ENCODE results near the gene TWF2. TPM values are rescaled to one million over a fixed set of nuclear protein-coding genes. Genes with fewer than 3 reads are reported as not detected.

The TWF2 gene
- polyA plus RNA-seq, 4 donors: 26.0 to 36.8 (median 28.0) TPM

DNA sequence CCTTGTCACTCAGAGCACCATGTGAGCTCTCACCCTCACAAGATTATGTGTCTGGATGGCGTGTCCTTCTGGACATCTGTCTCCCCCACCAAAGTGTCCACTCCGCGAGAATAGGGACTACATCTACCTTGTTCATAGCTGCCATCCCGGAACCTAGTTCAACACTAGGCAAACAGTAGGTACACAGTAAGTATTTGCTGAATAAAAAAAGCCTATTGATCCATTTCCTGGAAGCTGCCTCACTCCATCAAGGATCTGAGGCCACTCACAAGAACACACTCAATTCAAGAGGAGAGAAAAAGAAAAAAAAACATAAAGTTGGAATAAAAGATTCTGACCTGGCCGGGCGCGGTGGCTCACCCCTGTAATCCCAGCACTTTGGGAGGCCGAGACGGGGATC lies 52.2 kb downstream of the TWF2 start:
- DNase-seq (ENCODE audit: low read depth in 4 of 4, low spot score in 3 of 4): no peak

DNA sequence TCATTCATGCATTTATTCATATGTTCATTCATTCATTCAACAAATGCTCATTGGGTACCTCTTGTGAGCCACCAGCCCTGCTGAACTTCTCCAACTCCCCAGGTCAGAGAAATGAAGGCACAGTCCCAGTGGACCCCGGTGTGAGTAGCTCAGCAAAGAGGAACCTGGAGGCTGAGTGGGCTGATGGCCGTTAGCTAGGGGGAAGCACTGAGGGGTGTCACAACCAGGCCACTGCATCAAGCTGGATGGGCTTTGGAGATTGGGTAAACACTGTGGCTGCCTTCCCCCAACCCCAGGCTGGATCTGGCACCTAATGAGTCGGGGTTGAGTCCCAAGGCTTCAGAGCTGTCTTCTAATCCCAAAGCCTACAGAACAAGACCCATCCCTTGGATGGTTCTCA lies 53.1 kb downstream of the TWF2 start:
- no peak for DNase-seq (ENCODE audit: low read depth in 4 of 4, low spot score in 3 of 4)

DNA sequence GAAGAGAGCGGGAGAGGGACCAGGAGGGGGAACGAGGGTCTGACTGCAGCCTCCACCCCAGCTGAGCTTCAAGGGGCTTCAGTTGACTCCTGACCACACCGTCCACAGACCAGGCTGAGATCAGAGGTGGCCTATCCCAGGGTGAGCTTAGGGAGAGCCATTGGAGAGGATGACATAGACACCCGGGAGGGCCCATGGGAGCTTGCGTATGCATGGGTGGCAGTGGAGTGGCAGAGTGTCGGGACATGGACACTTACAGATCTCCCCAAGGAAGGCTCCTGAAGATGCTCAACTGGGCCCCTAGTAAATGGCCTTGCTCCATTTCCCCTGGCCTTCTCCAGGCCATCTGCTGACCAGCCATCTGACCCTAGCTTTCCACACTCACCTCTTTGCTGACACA lies 53.6 kb downstream of the TWF2 start:
- DNase-seq (ENCODE audit: low read depth in 4 of 4, low spot score in 3 of 4): no peak

DNA sequence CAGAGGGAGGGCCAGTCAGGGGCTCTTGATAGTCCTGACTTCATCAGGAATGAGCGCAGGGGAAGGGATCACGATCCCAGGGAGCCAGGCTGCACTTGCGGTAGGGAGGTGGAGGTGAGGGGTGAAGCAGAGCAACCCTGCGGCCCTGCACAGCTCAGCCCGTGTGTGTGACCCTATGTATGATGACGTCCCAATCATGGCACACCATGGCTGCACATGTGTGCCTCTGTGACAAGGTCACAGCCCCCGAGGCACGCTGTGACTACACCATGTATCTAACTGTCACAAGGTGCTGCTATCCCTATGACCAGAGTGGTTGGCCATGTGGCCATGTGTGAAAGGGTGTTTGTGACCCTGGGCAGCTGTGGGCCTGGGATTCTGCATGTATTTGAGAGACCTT lies 54.3 kb downstream of the TWF2 start:
- DNase-seq (ENCODE audit: low read depth in 4 of 4, low spot score in 3 of 4): no peak

DNA sequence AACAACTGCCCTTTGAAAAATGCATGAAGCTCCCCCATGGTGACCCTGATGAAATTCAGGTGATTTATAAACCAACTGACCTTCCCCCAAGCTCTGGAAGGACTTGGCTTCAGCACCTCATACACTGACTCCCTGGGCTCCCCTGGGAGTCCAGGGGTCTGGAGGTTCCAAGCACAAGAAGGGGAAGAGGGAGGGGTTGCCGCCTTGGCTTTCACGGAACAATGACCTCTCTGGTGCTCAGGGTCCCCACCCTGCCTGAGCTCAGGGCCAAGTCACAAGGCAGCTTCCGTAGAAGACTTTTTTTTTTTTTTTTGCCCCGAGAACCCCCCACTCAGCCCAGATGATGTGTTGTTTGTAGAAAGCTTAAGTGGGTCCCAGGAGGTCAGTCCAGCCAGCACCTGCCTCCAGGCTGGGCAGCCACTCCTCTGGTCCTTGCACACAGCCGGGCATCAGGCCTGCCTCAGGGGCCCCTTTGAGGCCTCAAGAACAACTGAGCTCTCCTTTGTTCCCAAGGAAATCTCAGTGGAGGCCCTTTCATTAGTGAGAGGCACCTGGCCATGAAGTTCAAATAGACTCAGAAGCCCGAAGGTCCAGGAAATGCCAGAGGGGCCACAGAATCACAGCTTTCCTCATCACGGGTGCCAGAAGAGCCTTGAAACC lies 55.0 kb downstream of the TWF2 start:
- no peak for DNase-seq (ENCODE audit: low read depth in 4 of 4, low spot score in 3 of 4)

DNA sequence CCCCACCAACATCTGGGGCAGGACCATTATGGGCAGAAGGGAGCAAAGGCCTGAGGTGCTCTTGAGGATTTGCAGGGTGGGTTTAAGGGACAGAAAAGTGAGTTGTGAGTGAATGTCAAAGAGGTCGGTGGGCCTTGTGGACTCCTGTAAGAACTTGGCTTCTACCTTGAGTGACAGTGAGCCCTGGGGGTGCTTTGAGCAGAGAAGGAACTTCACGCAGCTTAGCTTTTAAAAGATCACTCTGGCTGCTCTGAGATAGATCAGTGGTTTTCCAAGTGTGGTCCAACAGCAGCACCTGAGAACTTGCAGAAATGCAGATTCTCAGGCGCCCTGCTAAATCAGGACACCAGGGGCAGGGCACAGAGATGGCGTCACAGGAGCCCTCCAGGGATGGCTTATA lies 56.3 kb downstream of the TWF2 start:
- no peak for DNase-seq (ENCODE audit: low read depth in 4 of 4, low spot score in 3 of 4)

DNA sequence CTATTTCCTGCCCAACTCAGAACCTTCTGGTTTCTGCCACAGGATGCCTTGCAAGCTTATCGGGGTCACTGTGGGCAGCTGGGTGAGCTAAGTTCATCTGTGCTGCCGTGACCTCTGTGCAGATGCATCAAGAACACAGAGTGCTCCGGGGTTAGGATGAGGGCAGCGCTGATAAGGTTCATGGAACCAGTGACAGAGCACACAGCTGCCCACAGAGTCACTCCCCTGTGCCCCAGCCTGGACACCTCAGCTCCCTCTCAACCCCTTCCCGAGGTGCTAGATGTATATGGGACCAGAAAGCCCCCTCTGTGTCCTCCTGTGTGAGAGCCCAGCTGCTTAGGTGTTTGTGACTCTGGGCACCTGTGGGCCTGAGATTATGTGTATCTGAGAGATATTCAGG lies 56.8 kb downstream of the TWF2 start:
- DNase-seq (ENCODE audit: low read depth in 4 of 4, low spot score in 3 of 4): no peak

DNA sequence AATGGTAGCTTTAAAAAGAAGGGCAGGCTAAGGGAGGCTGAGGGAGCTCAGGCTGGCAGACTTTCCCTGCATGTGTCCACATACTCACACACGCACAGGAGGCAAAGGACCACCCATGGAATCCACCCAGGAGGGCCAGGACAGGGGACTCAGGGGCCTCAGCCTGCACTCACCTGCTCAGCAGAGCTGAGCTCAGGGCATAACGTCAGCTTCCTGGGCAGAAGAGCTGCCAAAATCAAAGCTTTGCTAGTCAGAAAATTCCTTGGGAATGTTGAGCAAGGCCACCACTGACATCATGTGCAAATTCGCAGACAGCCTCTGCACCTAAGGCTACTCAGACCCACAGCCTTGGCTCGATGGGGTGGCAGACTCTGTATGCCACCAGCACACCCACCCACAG lies 57.4 kb downstream of the TWF2 start:
- no peak for DNase-seq (ENCODE audit: low read depth in 4 of 4, low spot score in 3 of 4)

Other genes with a start within 250 kb of the TWF2 start
- gene RPL29, start 243.3 kb downstream of the TWF2 start, polyA plus RNA-seq (ENCODE audit: insufficient read length in 4 of 4): 1,000 to 10,000 TPM; 1,532 to 1,899 (median 1,617) TPM
- 10 to 100 TPM; 16.7 to 20.0 (median 18.4) TPM for gene DUSP7, start 182.6 kb downstream of the TWF2 start, polyA plus RNA-seq (ENCODE audit: insufficient read length in 4 of 4)
- 1 to 10 TPM; 7.1 to 8.6 (median 7.9) TPM for gene POC1A, start 84.7 kb downstream of the TWF2 start, polyA plus RNA-seq (ENCODE audit: insufficient read length in 4 of 4)
- 10 to 100 TPM; 46.2 to 53.4 (median 48.1) TPM for gene ALAS1, start 41.0 kb downstream of the TWF2 start, polyA plus RNA-seq (ENCODE audit: insufficient read length in 4 of 4)
- gene TLR9, start 13.5 kb downstream of the TWF2 start, polyA plus RNA-seq (ENCODE audit: insufficient read length in 4 of 4): under 1 TPM; 0.08 to 0.27 (median 0.19) TPM
- 10 to 100 TPM; 17.9 to 20.6 (median 20.1) TPM for gene PPM1M, start 6.6 kb upstream of the TWF2 start, polyA plus RNA-seq (ENCODE audit: insufficient read length in 4 of 4)
- gene WDR82, start 39.5 kb upstream of the TWF2 start, polyA plus RNA-seq (ENCODE audit: insufficient read length in 4 of 4): 100 to 1,000 TPM in 3 of 4 donors, 10 to 100 TPM in 1; 92.9 to 110 (median 106) TPM
- 10 to 100 TPM; 29.6 to 45.1 (median 33.0) TPM for gene GLYCTK, start 48.7 kb upstream of the TWF2 start, polyA plus RNA-seq (ENCODE audit: insufficient read length in 4 of 4)
- 1 to 10 TPM; 7.0 to 10.0 (median 8.3) TPM for gene DNAH1, start 77.2 kb upstream of the TWF2 start, polyA plus RNA-seq (ENCODE audit: insufficient read length in 4 of 4)
- 10 to 100 TPM; 82.3 to 89.3 (median 84.5) TPM for gene BAP1, start 170.8 kb upstream of the TWF2 start, polyA plus RNA-seq (ENCODE audit: insufficient read length in 4 of 4)
- gene PHF7, start 171.5 kb upstream of the TWF2 start, polyA plus RNA-seq (ENCODE audit: insufficient read length in 4 of 4): 10 to 100 TPM in 1 of 4 donors, 1 to 10 TPM in 3; 8.0 to 10.4 (median 8.6) TPM
- 10 to 100 TPM; 28.6 to 44.4 (median 33.6) TPM for gene SEMA3G, start 205.9 kb upstream of the TWF2 start, polyA plus RNA-seq (ENCODE audit: insufficient read length in 4 of 4)
- gene TNNC1, start 214.9 kb upstream of the TWF2 start, polyA plus RNA-seq (ENCODE audit: insufficient read length in 4 of 4): 1 to 10 TPM; 4.3 to 8.2 (median 6.6) TPM
- 100 to 1,000 TPM in 3 of 4 donors, 10 to 100 TPM in 1; 95.0 to 110 (median 105) TPM for gene NISCH, start 216.4 kb upstream of the TWF2 start, polyA plus RNA-seq (ENCODE audit: insufficient read length in 4 of 4)

All from right renal pelvis (tissue), 4 donors.